HepG2 (cell line): Measurements from ENCODE around the gene CD48.

Experiments
- ARNT ChIP-seq: fragments of 450-650 bp; IDR thresholded peaks from 2 replicates; pipeline ENCODE4 v1.6.1; 2017
- ESRRA ChIP-seq: sonication (generic); formaldehyde crosslinking; IDR thresholded peaks from 2 replicates; pipeline ENCODE4 v1.5.1; 2020; ENCODE audit warnings: mild to moderate bottlenecking, low read depth, missing genetic modification reagents
- IKZF1 ChIP-seq: fragments of 450-650 bp; IDR thresholded peaks from 2 replicates; pipeline ENCODE4 v1.7.1; 2016
- POLR2A ChIP-seq, 2 experiments: IDR thresholded peaks; 2 replicates each; pipeline ENCODE4 v1.6.1; 2011; ENCODE audit warnings: low read depth in 2 of 2, low read length in 2 of 2, mild to moderate bottlenecking in 1 of 2, moderate library complexity in 1 of 2; ENCODE audit not compliant: insufficient read depth in 1 of 2
- ZBTB21 ChIP-seq: sonication (generic); formaldehyde crosslinking; IDR thresholded peaks from 2 replicates; pipeline ENCODE4 v1.4.0; 2020; ENCODE audit warnings: missing genetic modification reagents
- ZNF343 ChIP-seq: sonication (generic); formaldehyde crosslinking; IDR thresholded peaks from 2 replicates; pipeline ENCODE4 v1.4.0; 2020; ENCODE audit warnings: mild to moderate bottlenecking, missing genetic modification reagents
- ZZZ3 ChIP-seq: sonication (generic); formaldehyde crosslinking; IDR thresholded peaks from 2 replicates; pipeline ENCODE4 v1.4.0; 2020; ENCODE audit warnings: missing genetic modification reagents, mild to moderate bottlenecking, borderline replicate concordance
- TF ChIP-seq, protein P1 (sequence below), 2 experiments: IDR thresholded peaks; 2 replicates each; pipeline ENCODE4 v1.6.1; 2011 to 2012; ENCODE audit warnings: low read length in 2 of 2, borderline replicate concordance in 1 of 2, low read depth in 1 of 2, mild to moderate bottlenecking in 1 of 2, moderate library complexity in 1 of 2

GRCh38 chr1:160716013-160716412 is 4.4 kb upstream of the CD48 start:
- TF ChIP-seq, protein P1, sequence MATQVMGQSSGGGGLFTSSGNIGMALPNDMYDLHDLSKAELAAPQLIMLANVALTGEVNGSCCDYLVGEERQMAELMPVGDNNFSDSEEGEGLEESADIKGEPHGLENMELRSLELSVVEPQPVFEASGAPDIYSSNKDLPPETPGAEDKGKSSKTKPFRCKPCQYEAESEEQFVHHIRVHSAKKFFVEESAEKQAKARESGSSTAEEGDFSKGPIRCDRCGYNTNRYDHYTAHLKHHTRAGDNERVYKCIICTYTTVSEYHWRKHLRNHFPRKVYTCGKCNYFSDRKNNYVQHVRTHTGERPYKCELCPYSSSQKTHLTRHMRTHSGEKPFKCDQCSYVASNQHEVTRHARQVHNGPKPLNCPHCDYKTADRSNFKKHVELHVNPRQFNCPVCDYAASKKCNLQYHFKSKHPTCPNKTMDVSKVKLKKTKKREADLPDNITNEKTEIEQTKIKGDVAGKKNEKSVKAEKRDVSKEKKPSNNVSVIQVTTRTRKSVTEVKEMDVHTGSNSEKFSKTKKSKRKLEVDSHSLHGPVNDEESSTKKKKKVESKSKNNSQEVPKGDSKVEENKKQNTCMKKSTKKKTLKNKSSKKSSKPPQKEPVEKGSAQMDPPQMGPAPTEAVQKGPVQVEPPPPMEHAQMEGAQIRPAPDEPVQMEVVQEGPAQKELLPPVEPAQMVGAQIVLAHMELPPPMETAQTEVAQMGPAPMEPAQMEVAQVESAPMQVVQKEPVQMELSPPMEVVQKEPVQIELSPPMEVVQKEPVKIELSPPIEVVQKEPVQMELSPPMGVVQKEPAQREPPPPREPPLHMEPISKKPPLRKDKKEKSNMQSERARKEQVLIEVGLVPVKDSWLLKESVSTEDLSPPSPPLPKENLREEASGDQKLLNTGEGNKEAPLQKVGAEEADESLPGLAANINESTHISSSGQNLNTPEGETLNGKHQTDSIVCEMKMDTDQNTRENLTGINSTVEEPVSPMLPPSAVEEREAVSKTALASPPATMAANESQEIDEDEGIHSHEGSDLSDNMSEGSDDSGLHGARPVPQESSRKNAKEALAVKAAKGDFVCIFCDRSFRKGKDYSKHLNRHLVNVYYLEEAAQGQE (IDR thresholded peaks at IDR 0.05; ENCODE audit: borderline replicate concordance in 1 of 2, low read depth in 1 of 2, low read length in 2 of 2): no peak
- TF ChIP-seq POLR2A (IDR thresholded peaks at IDR 0.05; ENCODE audit: insufficient read depth in 1 of 2, low read depth in 2 of 2, low read length in 2 of 2) (no peak), ZZZ3 (CRISPR knock-in tag) (no peak), ARNT (no peak), ZBTB21 (CRISPR knock-in tag) (no peak), ZNF343 (CRISPR knock-in tag) (no peak), ESRRA (CRISPR knock-in tag) (no peak), IKZF1 (no peak)
